Skeletal muscle tissue (tissue), 4 donors: ENCODE results near the gene COX10. TPM values are rescaled to one million over a fixed set of nuclear protein-coding genes. Genes with fewer than 3 reads are reported as not detected.

Source experiments
- H3K27ac ChIP-seq: one replicate; pipeline ENCODE4 v1.7.0; 2013; ENCODE audit warnings: mild to moderate bottlenecking, low read depth, low read length, inconsistent platforms
- H3K27me3 ChIP-seq, 3 donors: one replicate each; pipeline ENCODE4 v1.7.0; 2013; ENCODE audit warnings: low read length in 3 of 3; ENCODE audit not compliant: control insufficient read depth in 3 of 3, insufficient read depth in 3 of 3
- H3K36me3 ChIP-seq, 3 donors: one replicate each; pipeline ENCODE4 v1.7.0; 2013; ENCODE audit warnings: low read length in 3 of 3; ENCODE audit not compliant: control insufficient read depth in 3 of 3, insufficient read depth in 3 of 3
- H3K4me1 ChIP-seq, 3 donors: one replicate each; pipeline ENCODE4 v1.7.0; 2013; ENCODE audit warnings: low read length in 3 of 3, mild to moderate bottlenecking in 3 of 3; ENCODE audit not compliant: control insufficient read depth in 3 of 3, insufficient read depth in 3 of 3
- H3K4me3 ChIP-seq, 3 donors: one replicate each; pipeline ENCODE4 v1.7.0; 2013; ENCODE audit warnings: low read length in 3 of 3
- H3K9ac ChIP-seq, 3 donors: one replicate each; pipeline ENCODE4 v1.7.0; 2013; ENCODE audit warnings: low read length in 3 of 3, mild to moderate bottlenecking in 3 of 3, moderate library complexity in 2 of 3, low read depth in 1 of 3
- H3K9me3 ChIP-seq, 3 donors: one replicate each; pipeline ENCODE4 v1.7.0; 2013; ENCODE audit warnings: low read length in 3 of 3; ENCODE audit not compliant: control insufficient read depth in 3 of 3
- total RNA-seq: library from RNA; depleted of rRNA; stranded (reverse); fragments of >200 nt; gene quantifications from one replicate; pipeline ENCODE4 v1.2.3, GENCODE V29; 2014
- donor health status: Osteomylitis.

Gene COX10
- total RNA-seq, 1 donor from 2014 or later = 17.7 TPM

GRCh38 chr17:14116263-14117024, 47.1 kb downstream of the COX10 start:
- Histone ChIP-seq H3K9ac (no peak overlapping the region), H3K27me3 (no peaks in the 10 kb centered on the region), H3K9me3 (no peaks in the 10 kb centered on the region), H3K36me3 (no peaks in the 10 kb centered on the region), H3K27ac (no peak overlapping the region), H3K4me3 (no peak overlapping the region), H3K4me1 (no peaks in the 10 kb centered on the region)

- Histone ChIP-seq H3K4me3 (no peak overlapping the region), H3K27me3 (no peaks in the 10 kb centered on the region), H3K27ac (no peak overlapping the region), H3K4me1 (peaks cover 0 to 5% (median 2%) of the 10 kb centered on the region in 3 donors), H3K9ac (no peak overlapping the region), H3K9me3 (no peaks in the 10 kb centered on the region), H3K36me3 (no peaks in the 10 kb centered on the region)
These were observed 49.6 kb downstream of the COX10 start for GRCh38 chr17:14118951-14119350.

DNA sequence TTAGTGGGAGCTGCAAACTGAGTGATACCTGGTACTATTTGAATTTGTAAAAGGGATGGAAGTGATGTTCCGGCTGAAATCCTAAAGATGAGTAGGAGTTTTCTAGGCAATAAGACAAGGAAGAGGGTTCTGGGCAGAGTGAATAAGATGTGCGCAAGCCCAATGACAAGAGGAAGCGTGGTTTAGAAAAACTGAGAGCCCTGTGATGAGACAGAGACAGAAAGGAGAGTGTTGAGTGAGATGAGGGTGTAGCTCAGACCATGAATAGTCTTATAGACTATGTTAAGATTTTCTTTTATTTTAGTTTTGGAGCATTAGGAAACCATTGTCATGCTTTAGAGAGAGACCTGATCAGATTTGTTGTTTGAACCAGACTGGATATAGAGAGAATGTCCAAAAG, 50.2 kb downstream of the COX10 start:
- Histone ChIP-seq H3K36me3 (no peaks in the 10 kb centered on the region), H3K9ac (no peak overlapping the region), H3K4me3 (no peak overlapping the region), H3K27me3 (no peaks in the 10 kb centered on the region), H3K27ac (no peak overlapping the region), H3K4me1 (peaks cover 0 to 5% (median 2%) of the 10 kb centered on the region in 3 donors), H3K9me3 (no peaks in the 10 kb centered on the region)

DNA sequence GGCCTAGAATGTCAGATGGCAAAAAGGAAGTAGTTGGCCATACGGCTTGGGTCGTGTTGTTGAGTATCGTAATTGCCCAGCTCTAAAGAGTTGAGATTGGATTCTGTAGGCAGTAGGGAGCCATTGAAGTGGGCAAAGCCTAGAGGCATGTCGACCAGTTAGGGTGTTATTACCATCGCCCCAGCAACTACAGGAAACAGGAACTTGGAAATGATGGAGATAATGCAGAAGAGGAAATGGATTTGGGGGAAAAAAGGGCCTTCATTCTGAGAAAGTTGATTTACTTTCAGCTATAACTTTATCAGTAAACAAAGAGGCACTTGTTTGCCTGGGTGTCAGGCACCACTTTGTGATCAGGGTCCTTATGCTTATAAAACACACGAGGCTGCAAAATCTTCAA, 52.6 kb downstream of the COX10 start:
- Histone ChIP-seq H3K4me1 (peaks cover 0 to 5% (median 2%) of the 10 kb centered on the region in 3 donors), H3K27me3 (no peaks in the 10 kb centered on the region), H3K9me3 (no peaks in the 10 kb centered on the region), H3K27ac (no peak overlapping the region), H3K36me3 (no peaks in the 10 kb centered on the region), H3K4me3 (no peak overlapping the region), H3K9ac (no peak overlapping the region)

- no peak overlapping the region for H3K9ac ChIP-seq
- H3K27ac ChIP-seq = peak overlapping the region; percentile 1
- H3K9me3 ChIP-seq = no peaks in the 10 kb centered on the region
- H3K27me3 ChIP-seq = no peaks in the 10 kb centered on the region
- H3K4me3 ChIP-seq = no peak overlapping the region
- H3K4me1 ChIP-seq = peaks cover 0 to 5% (median 2%) of the 10 kb centered on the region in 3 donors
- H3K36me3 ChIP-seq = no peaks in the 10 kb centered on the region
These were observed 54.4 kb downstream of the COX10 start for GRCh38 chr17:14123619-14124278.

GRCh38 chr17:14124854-14125253, 55.5 kb downstream of the COX10 start:
- no peak overlapping the region for H3K27ac ChIP-seq
- H3K9ac ChIP-seq = no peak overlapping the region
- no peaks in the 10 kb centered on the region for H3K9me3 ChIP-seq
- no peaks in the 10 kb centered on the region for H3K36me3 ChIP-seq
- no peak overlapping the region for H3K4me3 ChIP-seq
- H3K27me3 ChIP-seq = no peaks in the 10 kb centered on the region
- peaks cover 0 to 5% (median 2%) of the 10 kb centered on the region in 3 donors for H3K4me1 ChIP-seq

DNA sequence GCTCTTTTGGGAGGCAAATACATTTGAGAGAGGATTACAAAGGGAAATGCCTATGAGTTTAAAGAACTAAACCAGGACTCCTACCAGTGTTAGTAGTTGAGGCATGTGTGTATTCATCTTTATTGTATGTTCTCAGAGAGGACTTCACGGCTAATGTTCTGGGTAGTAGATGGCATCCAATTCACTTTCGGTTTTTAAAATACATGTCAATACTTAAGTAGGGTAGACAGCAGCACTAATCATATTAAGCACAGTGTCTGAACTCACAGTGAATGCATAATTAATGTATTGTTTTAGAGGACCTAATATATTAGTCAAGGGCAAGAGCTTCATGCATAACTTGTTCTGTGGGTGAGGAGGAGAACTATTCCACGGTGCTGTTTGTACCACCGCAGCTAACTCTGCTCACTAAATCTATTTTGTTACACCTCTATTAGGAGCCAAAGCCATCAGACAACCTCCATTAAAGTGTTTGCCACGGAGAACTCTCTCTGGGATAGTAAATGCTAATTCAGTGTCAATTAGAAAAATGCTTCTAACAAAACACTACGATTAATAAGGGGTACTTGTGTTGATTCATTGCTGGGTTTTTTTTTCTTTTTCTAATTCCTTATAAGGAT, 56.3 kb downstream of the COX10 start:
- peak overlapping the region; percentile 24 to 54 (median 44) for H3K4me3 ChIP-seq
- peak overlapping the region in 1 of 3 donors; percentile 52 for H3K9ac ChIP-seq
- no peak overlapping the region for H3K27ac ChIP-seq
- H3K4me1 ChIP-seq = peaks cover 0 to 5% (median 2%) of the 10 kb centered on the region in 3 donors
- no peaks in the 10 kb centered on the region for H3K36me3 ChIP-seq
- H3K27me3 ChIP-seq = no peaks in the 10 kb centered on the region
- no peaks in the 10 kb centered on the region for H3K9me3 ChIP-seq

GRCh38 chr17:14133104-14133503, 63.8 kb downstream of the COX10 start:
- no peak overlapping the region for H3K9ac ChIP-seq
- H3K4me1 ChIP-seq = no peaks in the 10 kb centered on the region
- no peak overlapping the region for H3K4me3 ChIP-seq
- no peak overlapping the region for H3K27ac ChIP-seq
- no peaks in the 10 kb centered on the region for H3K36me3 ChIP-seq
- H3K9me3 ChIP-seq = no peaks in the 10 kb centered on the region
- no peaks in the 10 kb centered on the region for H3K27me3 ChIP-seq

- Histone ChIP-seq H3K9ac (no peak overlapping the region), H3K4me1 (no peaks in the 10 kb centered on the region), H3K27me3 (no peaks in the 10 kb centered on the region), H3K9me3 (no peaks in the 10 kb centered on the region), H3K36me3 (no peaks in the 10 kb centered on the region), H3K4me3 (no peak overlapping the region), H3K27ac (no peak overlapping the region)
These were observed 65.2 kb downstream of the COX10 start for GRCh38 chr17:14134456-14134855.
